ENCODE results near the gene RTP5. TPM values are rescaled to one million over a fixed set of nuclear protein-coding genes. Genes with fewer than 3 reads are reported as not detected.

Gene RTP5
- total RNA-seq, 1 donor from 2014 or later: not detected

- Mint-ChIP-seq H3K27ac (ENCODE audit: unreplicated experiment) (no peak overlapping the region), H3K4me1 (ENCODE audit: low read depth, unreplicated experiment) (no peaks in the 10 kb centered on the region), H3K9me3 (ENCODE audit: unreplicated experiment) (peaks cover 1% of the 10 kb centered on the region), H3K4me3 (ENCODE audit: unreplicated experiment) (no peak overlapping the region), H3K36me3 (ENCODE audit: low read depth, unreplicated experiment) (peaks cover 2% of the 10 kb centered on the region), H3K27me3 (ENCODE audit: low read depth, unreplicated experiment) (peaks cover 7% of the 10 kb centered on the region)
- Histone ChIP-seq H2AFZ (ENCODE audit: low read depth, low read length) (no peak overlapping the region), H3K36me3 (ENCODE audit: insufficient read depth, low read length) (no peaks in the 10 kb centered on the region), H3K4me1 (ENCODE audit: insufficient read depth, low read length) (no peaks in the 10 kb centered on the region), H3K9me3 (ENCODE audit: insufficient read depth, low read depth, low read length) (no peaks in the 10 kb centered on the region), H3K27me3 (ENCODE audit: insufficient read depth, low read length) (peaks cover 19% of the 10 kb centered on the region), H4K20me1 (ENCODE audit: insufficient read depth, low read length) (peaks cover 2% of the 10 kb centered on the region), H3K4me3 (ENCODE audit: insufficient read depth, low read depth, low read length) (no peak overlapping the region), H3K79me2 (ENCODE audit: insufficient read depth, low read length) (no peaks in the 10 kb centered on the region), H3K9ac (ENCODE audit: low read length) (no peak overlapping the region), H3K27ac (ENCODE audit: low read depth, low read length) (no peak overlapping the region), H3K4me2 (ENCODE audit: low read length) (no peak overlapping the region)
- no peak for FAIRE-seq
- TF ChIP-seq EZH2 (IDR thresholded peaks at IDR 0.05; ENCODE audit: insufficient read depth, low read length): no peak
- TF ChIP-seq, protein P1, sequence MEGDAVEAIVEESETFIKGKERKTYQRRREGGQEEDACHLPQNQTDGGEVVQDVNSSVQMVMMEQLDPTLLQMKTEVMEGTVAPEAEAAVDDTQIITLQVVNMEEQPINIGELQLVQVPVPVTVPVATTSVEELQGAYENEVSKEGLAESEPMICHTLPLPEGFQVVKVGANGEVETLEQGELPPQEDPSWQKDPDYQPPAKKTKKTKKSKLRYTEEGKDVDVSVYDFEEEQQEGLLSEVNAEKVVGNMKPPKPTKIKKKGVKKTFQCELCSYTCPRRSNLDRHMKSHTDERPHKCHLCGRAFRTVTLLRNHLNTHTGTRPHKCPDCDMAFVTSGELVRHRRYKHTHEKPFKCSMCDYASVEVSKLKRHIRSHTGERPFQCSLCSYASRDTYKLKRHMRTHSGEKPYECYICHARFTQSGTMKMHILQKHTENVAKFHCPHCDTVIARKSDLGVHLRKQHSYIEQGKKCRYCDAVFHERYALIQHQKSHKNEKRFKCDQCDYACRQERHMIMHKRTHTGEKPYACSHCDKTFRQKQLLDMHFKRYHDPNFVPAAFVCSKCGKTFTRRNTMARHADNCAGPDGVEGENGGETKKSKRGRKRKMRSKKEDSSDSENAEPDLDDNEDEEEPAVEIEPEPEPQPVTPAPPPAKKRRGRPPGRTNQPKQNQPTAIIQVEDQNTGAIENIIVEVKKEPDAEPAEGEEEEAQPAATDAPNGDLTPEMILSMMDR (IDR thresholded peaks at IDR 0.05; ENCODE audit: insufficient read depth, low read depth, low read length): no peak
- DNase-seq (ENCODE audit: low read depth): no peak
Observed at GRCh38 chr2:241870611-241871537, 1.3 kb downstream of the RTP5 start.

DNA sequence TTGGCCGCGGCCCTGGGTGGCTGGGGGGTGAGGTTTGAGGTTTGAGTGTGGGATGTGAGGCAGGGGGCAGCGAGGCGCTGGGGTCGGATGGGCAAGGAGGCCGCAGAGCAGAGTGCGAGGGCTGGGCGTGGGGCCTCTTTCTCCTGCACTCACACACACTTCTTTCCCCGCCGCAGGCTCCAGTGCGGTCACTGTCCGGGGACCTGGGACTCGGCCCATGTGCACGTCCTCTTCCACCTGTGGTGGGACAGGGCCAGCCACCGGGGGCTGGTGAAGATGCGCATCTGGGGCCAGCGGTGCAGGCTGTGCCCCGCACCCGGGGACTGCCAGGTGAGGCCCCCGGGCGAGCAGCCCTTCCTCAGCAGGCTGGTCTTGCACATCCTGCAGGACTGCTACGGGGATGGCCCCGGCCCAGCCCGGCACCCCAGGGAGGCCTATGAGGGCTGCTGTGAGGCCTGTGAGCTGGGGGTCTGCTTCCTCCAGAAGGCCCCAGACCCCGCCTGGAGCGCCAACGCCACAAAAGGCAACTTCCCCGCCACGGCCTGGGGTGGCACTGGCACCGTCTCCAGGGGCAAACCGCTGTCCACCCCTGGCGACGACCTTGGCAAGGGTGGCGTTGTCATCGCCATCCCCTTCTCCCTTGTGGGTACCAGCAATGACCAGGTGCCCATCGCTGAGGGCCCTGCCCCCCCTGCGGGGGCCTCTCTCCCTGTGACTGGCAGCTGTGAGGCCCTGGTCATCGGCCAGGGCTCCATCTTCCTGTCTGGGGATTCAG lies 2.2 kb downstream of the RTP5 start:
- TF ChIP-seq, protein P1 (IDR thresholded peaks at IDR 0.05; ENCODE audit: insufficient read depth, low read depth, low read length): no peak
- no peak for TF ChIP-seq EZH2 (IDR thresholded peaks at IDR 0.05; ENCODE audit: insufficient read depth, low read length)
- no peak overlapping the region for H3K4me3 Mint-ChIP-seq (ENCODE audit: unreplicated experiment)
- FAIRE-seq: no peak
- no peak overlapping the region for H3K4me3 ChIP-seq (ENCODE audit: insufficient read depth, low read depth, low read length)
- H3K27me3 ChIP-seq (ENCODE audit: insufficient read depth, low read length): peaks cover 18% of the 10 kb centered on the region
- no peaks in the 10 kb centered on the region for H4K20me1 ChIP-seq (ENCODE audit: insufficient read depth, low read length)
- H3K9ac ChIP-seq (ENCODE audit: low read length): no peak overlapping the region
- no peaks in the 10 kb centered on the region for H3K4me1 ChIP-seq (ENCODE audit: insufficient read depth, low read length)
- DNase-seq (ENCODE audit: low read depth): no peak
- H3K36me3 ChIP-seq (ENCODE audit: insufficient read depth, low read length): no peaks in the 10 kb centered on the region
- no peak overlapping the region for H3K27ac Mint-ChIP-seq (ENCODE audit: unreplicated experiment)
- H3K9me3 ChIP-seq (ENCODE audit: insufficient read depth, low read depth, low read length): no peaks in the 10 kb centered on the region
- peaks cover 1% of the 10 kb centered on the region for H3K9me3 Mint-ChIP-seq (ENCODE audit: unreplicated experiment)
- H3K36me3 Mint-ChIP-seq (ENCODE audit: low read depth, unreplicated experiment): peaks cover 2% of the 10 kb centered on the region
- H3K4me2 ChIP-seq (ENCODE audit: low read length): no peak overlapping the region
- no peak overlapping the region for H3K27ac ChIP-seq (ENCODE audit: low read depth, low read length)
- H3K4me1 Mint-ChIP-seq (ENCODE audit: low read depth, unreplicated experiment): no peaks in the 10 kb centered on the region
- no peaks in the 10 kb centered on the region for H3K79me2 ChIP-seq (ENCODE audit: insufficient read depth, low read length)
- H3K27me3 Mint-ChIP-seq (ENCODE audit: low read depth, unreplicated experiment): peaks cover 7% of the 10 kb centered on the region
- no peak overlapping the region for H2AFZ ChIP-seq (ENCODE audit: low read depth, low read length)
